Limb (tissue), 2 donors: Measurements from ENCODE around the gene IVL.

Experiments used
- DNase-seq, 2 donors: peaks; one replicate each; pipeline ENCODE4 v3.0.0-alpha.2; 2016; ENCODE audit errors: extremely low spot score in 2 of 2

Gene IVL

GRCh38 chr1:152946651-152947256 lies 38.4 kb downstream of the IVL start, which contains the start of gene SPRR5:
TSS of gene SPRR5 (plus strand) at chr1:152947206. CDS start at chr1:152948555, 1,349 bp downstream.
- DNase-seq: no peak

GRCh38 chr1:152951711-152952110 lies 43.4 kb downstream of the IVL start:
- no peak for DNase-seq

- no peak for DNase-seq
Observed at GRCh38 chr1:152953761-152954160, 45.4 kb downstream of the IVL start.

GRCh38 chr1:152954436-152954835 lies 46.1 kb downstream of the IVL start:
- DNase-seq: no peak

GRCh38 chr1:152957561-152957960 lies 49.2 kb downstream of the IVL start:
- DNase-seq: no peak

- no peak for DNase-seq
Observed at GRCh38 chr1:152959273-152959672, 50.9 kb downstream of the IVL start.

- no peak for DNase-seq
Observed at GRCh38 chr1:152959801-152960451, 51.6 kb downstream of the IVL start.

- DNase-seq: no peak
Observed at GRCh38 chr1:152960452-152961044, 52.2 kb downstream of the IVL start.
